Measurements from ENCODE around the gene MAP3K21.

GRCh38 chr1:233340031-233340555 is 12.6 kb downstream of the MAP3K21 start:
- TF ChIP-seq POLR2AphosphoS5 (IDR thresholded peaks at IDR 0.05) (no peak), POLR2A (IDR thresholded peaks at IDR 0.05) (no peak)
